ENCODE results near the gene PI4KB.

DNA sequence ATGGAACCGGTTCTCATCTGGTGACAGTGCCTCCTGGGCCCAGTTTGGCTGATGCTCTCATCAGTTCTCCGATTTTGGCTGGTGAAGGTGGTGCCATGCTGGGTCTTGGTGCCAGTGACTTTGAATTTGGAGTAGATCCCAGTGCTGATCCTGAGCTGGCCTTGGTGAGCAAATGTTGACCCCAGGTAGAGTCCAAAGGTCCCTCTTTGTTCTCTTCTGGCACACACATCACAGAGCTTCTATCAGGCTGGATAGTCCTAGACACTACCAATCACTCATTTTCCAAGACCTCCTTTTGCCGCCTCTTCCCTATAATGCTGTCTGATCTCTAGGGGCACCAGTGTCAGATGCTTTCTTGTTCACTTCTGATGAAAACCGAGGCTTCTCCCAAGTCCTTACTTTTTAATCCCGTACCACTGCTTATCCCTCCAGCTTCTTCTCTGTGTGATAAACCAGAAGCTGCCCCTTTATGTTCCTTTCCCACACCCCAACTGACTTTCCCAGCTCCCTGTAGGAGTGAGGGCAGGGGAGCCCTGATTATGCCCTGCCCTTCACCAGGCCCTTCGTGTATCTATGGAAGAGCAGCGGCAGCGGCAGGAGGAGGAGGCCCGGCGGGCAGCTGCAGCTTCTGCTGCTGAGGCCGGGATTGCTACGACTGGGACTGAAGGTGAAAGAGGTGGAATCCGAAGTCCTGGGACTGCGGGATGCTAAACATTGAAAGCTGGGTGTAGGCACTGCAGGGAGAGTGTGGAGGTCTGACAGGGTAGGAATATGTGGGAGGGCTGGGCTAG is 61.6 kb downstream of the PI4KB start:
- TF ChIP-seq, protein P1, sequence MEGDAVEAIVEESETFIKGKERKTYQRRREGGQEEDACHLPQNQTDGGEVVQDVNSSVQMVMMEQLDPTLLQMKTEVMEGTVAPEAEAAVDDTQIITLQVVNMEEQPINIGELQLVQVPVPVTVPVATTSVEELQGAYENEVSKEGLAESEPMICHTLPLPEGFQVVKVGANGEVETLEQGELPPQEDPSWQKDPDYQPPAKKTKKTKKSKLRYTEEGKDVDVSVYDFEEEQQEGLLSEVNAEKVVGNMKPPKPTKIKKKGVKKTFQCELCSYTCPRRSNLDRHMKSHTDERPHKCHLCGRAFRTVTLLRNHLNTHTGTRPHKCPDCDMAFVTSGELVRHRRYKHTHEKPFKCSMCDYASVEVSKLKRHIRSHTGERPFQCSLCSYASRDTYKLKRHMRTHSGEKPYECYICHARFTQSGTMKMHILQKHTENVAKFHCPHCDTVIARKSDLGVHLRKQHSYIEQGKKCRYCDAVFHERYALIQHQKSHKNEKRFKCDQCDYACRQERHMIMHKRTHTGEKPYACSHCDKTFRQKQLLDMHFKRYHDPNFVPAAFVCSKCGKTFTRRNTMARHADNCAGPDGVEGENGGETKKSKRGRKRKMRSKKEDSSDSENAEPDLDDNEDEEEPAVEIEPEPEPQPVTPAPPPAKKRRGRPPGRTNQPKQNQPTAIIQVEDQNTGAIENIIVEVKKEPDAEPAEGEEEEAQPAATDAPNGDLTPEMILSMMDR (IDR thresholded peaks at IDR 0.05; ENCODE audit: insufficient read depth, low read length, poor library complexity, severe bottlenecking), result no peak
- no peak for TF ChIP-seq EZH2phosphoT487 (conservative IDR thresholded peaks at IDR 0.05; ENCODE audit: low read length)

Data from SU-DHL-6 (cell line).